Measurements from ENCODE around the gene ABCC3. TPM values are rescaled to one million over a fixed set of nuclear protein-coding genes. Genes with fewer than 3 reads are reported as not detected.

The ABCC3 gene
- total and polyA plus RNA-seq, 2 of the 8 experiments (the other 6 are each of a cell fraction or from before 2014, with no cell fraction given) = 0.35 to 0.37 TPM

DNA sequence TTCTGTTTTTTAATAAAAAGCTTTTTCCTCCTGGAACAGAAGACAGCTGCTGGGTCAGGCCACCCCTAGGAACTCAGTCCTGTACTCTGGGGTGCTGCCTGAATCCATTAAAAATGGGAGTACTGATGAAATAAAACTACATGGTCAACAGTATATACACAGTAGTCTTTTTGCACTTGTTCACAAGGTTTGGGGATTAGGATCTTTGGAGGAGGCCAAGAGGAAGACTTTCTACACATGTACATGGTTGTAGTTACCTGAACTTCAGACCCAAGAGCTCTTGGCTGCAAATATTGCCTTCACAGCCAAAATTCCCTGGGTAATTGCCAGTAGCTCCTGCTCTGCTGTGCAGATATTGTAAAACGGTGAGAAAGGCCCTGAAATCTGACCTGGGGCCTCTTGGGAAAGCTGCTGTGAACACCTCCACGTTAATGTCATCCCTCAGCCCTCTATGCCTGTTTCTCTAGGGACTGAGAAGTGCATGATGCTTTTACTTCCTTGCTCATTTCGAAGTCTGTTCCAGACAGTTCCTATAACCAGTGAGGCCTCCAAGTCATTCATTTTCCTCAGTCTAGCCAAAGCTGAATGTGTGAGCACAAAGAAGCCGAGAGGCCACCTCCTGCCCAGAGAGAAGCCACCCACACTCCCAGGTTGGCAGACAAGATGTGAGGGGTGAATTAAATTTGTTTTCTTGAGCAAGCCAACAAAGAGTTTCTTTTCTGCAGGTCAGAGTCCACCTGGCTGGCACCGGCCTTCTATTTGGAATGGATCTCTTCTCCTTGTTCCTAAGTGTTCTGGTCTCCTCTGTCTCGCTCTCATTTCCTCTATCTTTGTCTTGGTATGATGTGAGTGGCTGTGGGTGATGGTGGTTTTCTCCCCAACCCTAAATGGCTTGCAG lies 57.1 kb downstream of the ABCC3 start (continued):
- TF ChIP-seq, protein P1, sequence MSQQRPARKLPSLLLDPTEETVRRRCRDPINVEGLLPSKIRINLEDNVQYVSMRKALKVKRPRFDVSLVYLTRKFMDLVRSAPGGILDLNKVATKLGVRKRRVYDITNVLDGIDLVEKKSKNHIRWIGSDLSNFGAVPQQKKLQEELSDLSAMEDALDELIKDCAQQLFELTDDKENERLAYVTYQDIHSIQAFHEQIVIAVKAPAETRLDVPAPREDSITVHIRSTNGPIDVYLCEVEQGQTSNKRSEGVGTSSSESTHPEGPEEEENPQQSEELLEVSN (IDR thresholded peaks at IDR 0.05) = no peak
- no peak for TF ChIP-seq EGR1 (IDR thresholded peaks at IDR 0.05; ENCODE audit: borderline replicate concordance, low read depth, low read length)
- no peak for TF ChIP-seq TEAD4 (IDR thresholded peaks at IDR 0.05; ENCODE audit: low read depth, low read length)

Measured in H1 (cell line).